Testis (tissue), 2 donors: ENCODE data around the gene SLC24A3.

Source experiments
- CTCF ChIP-seq, 3 experiments: fragments of 450-650 bp in 2 of 3; fragments of 200-600 bp in 1 of 3; sonication (generic) in 1 of 3; IDR thresholded peaks; one replicate each; pipeline ENCODE4 v1.5.1; 2016 to 2019; ENCODE audit warnings: antibody characterized with exemption in 3 of 3, mild to moderate bottlenecking in 2 of 3, moderate library complexity in 1 of 3
- POLR2A ChIP-seq: fragments of 450-650 bp; IDR thresholded peaks from one replicate; pipeline ENCODE4 v1.6.1; 2017; ENCODE audit warnings: antibody characterized with exemption, mild to moderate bottlenecking, moderate library complexity

GRCh38 chr20:19213946-19214490, 1.6 kb downstream of the SLC24A3 start:
- TF ChIP-seq POLR2A, result no peak
- no peak for TF ChIP-seq CTCF (IDR thresholded peaks at IDR 0.05)
